OCI-M1 (cell line): ENCODE data around the gene PCDHA8.
"Not testable (repeated sequence)": the region's sequence is repeated elsewhere in the genome, so short reads cannot be mapped to it uniquely, and the experiment has no call there.

Source experiments
- DNase-seq: peaks from one replicate; lab custom pipeline; 2025; lab: John Stamatoyannopoulos, UW

Gene PCDHA8

DNA sequence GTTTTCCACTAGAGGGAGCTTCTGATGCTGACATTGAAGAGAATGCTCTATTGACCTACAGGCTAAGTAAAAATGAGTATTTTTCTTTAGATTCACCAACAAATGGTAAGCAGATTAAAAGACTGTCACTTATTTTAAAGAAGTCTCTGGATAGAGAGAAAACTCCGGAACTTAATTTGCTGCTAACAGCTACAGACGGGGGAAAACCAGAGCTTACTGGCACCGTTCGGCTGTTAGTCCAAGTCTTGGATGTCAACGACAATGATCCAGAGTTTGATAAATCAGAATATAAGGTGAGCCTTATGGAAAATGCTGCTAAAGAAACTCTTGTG lies 28.5 kb downstream of the PCDHA8 start:
- no peak for DNase-seq

DNA sequence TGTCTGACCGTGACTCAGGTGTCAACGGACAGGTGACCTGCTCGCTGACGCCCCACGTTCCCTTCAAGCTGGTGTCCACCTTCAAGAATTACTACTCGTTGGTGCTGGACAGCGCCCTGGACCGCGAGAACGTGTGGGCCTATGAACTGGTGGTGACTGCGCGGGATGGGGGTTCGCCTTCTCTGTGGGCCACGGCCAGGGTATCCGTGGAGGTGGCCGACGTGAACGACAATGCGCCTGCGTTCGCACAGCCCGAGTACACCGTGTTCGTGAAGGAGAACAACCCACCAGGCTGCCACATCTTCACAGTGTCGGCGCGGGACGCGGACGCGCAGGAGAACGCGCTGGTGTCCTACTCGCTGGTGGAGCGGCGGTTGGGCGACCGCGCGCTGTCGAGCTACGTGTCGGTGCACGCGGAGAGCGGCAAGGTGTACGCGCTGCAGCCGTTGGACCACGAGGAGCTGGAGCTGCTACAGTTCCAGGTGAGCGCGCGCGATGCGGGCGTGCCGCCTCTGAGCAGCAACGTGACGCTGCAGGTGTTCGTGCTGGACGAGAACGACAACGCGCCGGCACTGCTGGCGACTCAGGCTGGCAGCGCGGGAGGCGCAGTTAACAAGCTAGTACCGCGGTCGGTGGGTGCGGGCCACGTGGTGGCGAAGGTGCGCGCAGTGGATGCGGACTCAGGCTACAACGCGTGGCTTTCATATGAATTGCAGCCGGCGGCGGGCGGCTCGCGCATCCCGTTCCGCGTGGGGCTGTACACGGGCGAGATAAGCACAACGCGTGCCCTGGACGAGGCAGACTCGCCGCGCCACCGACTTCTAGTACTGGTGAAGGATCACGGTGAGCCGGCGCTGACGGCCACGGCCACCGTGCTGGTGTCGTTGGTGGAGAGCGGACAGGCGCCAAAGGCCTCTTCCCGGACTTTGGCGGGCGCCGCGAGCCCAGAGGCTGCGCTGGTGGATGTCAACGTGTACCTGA lies 29.5 kb downstream of the PCDHA8 start:
- no peak for DNase-seq

DNA sequence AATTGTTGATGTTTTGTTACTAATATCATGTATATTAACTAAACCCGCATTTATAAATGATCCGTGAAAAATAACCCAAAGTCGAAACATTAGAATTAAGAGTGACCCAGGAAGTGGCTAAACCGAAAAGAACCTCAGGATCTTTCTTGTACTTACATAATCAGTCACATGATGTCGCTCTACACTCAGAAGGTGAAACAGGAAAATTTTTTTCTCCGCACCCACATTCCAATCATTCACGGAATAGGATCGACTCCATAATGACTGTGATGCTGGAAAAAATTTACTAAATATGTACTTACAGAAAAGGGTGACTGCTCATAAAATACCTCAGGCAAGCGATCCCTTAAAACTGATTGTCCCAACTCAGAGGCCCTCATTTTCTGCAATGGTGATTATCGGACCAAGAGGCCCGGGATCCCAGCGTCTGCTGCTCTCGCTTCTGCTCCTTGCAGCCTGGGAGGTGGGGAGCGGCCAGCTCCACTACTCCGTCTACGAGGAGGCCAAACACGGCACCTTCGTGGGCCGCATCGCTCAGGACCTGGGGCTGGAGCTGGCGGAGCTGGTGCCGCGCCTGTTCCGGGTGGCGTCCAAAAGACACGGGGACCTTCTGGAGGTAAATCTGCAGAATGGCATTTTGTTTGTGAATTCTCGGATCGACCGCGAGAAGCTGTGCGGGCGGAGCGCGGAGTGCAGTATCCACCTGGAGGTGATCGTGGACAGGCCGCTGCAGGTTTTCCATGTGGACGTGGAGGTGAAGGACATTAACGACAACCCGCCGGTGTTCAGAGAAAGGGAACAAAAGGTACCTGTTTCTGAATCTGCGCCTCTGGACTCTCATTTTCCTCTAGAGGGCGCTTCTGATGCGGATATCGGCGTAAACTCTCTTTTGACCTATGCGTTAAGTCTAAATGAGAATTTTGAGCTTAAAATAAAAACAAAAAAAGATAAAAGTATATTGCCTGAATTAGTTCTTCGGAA lies 34.4 kb downstream of the PCDHA8 start, which contains the start of gene PCDHA12:
Gene PCDHA12, plus strand, starts transcription at position 224 of the 981 bp plus-strand sequence. Its CDS starts 165 bp downstream, at position 389.
- no peak for DNase-seq

DNA sequence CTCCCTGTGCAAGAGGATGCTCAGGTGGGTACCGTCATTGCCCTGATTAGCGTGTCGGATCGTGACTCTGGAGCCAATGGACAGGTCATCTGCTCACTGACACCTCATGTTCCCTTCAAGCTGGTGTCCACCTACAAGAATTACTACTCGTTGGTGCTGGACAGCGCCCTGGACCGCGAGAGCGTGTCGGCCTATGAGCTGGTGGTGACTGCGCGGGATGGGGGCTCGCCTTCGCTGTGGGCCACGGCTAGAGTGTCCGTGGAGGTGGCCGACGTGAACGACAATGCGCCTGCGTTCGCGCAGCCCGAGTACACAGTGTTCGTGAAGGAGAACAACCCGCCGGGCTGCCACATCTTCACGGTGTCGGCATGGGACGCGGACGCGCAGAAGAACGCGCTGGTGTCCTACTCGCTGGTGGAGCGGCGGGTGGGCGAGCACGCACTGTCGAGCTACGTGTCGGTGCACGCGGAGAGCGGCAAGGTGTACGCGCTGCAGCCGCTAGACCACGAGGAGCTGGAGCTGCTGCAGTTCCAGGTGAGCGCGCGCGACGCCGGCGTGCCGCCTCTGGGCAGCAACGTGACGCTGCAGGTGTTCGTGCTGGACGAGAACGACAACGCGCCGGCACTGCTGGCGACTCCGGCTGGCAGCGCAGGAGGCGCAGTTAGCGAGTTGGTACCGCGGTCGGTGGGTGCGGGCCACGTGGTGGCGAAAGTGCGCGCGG lies 35.7 kb downstream of the PCDHA8 start:
- not testable (repeated sequence) for DNase-seq

DNA sequence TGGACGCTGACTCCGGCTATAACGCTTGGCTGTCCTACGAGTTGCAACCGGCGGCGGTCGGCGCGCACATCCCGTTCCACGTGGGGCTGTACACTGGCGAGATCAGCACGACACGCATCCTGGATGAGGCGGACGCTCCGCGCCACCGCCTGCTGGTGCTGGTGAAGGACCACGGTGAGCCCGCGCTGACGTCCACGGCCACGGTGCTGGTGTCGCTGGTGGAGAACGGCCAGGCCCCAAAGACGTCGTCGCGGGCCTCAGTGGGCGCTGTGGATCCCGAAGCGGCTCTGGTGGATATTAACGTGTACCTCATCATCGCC lies 36.2 kb downstream of the PCDHA8 start:
- DNase-seq = no peak

DNA sequence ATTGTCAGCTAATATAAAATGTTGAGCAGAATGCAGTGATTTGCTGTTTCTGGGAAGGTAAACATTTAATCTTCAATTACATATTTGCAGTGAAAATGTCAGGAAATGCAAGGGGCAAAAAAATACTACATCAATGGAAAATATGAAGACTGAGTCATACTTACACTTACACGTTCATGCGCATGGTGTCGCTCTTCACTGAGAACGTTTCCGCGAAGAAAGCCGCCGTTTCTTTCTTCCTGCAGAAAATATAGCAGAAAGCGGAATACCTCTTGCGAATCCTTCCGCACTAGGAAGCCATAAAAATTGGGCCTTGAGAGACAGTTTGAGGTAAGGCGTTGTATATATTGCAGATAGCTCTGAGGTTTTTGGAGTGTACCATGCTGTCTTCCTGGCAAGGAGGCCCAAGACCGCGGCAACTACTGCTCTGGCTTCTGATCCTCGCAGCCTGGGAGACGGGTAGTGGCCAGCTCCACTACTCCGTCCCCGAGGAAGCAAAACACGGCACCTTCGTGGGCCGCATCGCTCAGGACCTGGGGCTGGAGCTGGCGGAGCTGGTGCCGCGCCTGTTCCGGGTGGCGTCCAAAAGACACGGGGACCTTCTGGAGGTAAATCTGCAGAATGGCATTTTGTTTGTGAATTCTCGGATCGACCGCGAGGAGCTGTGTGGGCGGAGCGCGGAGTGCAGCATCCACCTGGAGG lies 41.1 kb downstream of the PCDHA8 start, which contains the start of gene PCDHA13:
Gene PCDHA13, plus strand, starts transcription at position 236 of the 702 bp plus-strand sequence. Its CDS starts 145 bp downstream, at position 381.
- DNase-seq = no peak

DNA sequence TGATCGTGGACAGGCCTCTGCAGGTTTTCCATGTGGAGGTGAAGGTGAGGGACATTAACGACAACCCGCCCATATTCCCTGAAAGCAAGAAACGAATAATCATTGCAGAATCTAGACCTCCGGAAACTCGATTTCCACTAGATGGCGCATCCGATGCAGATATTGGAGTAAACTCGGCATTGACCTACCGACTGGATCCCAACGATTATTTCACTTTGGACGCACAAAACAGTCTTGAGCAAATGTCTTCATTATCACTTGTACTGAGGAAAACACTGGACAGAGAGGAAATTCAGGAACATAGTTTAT lies 41.6 kb downstream of the PCDHA8 start:
- no peak for DNase-seq

DNA sequence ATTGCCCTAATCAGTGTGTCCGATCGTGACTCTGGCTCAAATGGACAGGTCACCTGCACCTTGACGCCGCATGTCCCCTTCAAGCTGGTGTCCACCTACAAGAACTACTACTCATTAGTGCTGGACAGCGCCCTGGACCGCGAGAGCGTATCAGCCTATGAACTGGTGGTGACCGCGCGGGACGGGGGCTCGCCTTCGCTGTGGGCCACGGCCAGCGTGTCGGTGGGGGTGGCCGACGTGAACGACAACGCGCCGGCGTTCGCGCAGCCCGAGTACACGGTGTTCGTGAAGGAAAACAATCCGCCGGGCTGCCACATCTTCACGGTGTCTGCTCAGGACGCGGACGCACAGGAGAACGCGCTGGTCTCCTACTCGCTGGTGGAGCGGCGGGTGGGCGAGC lies 42.4 kb downstream of the PCDHA8 start:
- DNase-seq = no peak

DNA sequence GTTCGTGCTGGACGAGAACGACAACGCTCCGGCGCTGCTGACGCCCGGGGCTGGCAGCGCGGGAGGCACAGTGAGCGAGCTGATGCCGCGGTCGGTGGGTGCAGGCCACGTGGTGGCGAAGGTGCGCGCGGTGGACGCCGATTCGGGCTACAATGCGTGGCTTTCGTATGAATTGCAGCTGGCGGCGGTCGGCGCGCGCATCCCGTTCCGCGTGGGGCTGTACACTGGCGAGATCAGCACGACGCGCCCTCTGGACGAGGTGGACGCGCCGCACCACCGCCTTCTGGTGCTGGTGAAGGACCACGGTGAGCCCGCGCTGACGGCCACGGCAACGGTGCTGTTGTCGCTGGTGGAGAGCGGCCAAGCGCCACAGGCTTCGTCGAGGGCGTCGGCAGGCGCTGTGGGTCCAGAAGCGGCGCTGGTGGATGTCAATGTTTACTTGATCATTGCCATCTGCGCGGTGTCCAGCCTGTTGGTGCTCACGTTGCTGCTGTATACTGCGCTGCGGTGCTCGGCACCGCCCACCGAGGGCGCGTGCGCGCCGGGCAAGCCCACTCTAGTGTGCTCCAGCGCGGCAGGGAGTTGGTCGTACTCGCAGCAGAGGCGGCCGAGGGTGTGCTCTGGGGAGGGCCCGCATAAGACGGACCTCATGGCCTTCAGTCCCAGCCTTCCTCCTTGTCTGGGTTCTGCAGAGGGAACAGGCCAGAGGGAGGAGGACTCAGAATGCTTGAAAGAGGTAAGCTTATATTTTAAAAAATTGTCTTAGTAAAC lies 43.1 kb downstream of the PCDHA8 start:
- DNase-seq = no peak
